Nephron (organoid): Measurements from ENCODE around the gene FAM114A1.

ENCODE experiments used
- H3K27ac Mint-ChIP-seq, 3 experiments: 2 replicates each; pipeline ENCODE4 v1.8.0; 2020; ENCODE audit warnings: mixed read lengths in 3 of 3, mild to moderate bottlenecking in 2 of 3, moderate library complexity in 1 of 3
- H3K27me3 Mint-ChIP-seq: 2 replicates; pipeline ENCODE4 v1.8.0; 2021; ENCODE audit warnings: low read depth, mild to moderate bottlenecking, moderate library complexity, mixed read lengths
- H3K36me3 Mint-ChIP-seq: 2 replicates; pipeline ENCODE4 v1.8.0; 2020; ENCODE audit warnings: low read depth, mixed read lengths
- H3K4me1 Mint-ChIP-seq: 2 replicates; pipeline ENCODE4 v1.8.0; 2020; ENCODE audit warnings: mixed read lengths
- H3K4me3 Mint-ChIP-seq, 3 experiments: 2 replicates each; pipeline ENCODE4 v1.8.0; 2020; ENCODE audit warnings: mild to moderate bottlenecking in 3 of 3, mixed read lengths in 3 of 3, moderate library complexity in 2 of 3
- H3K9me3 Mint-ChIP-seq: 2 replicates; pipeline ENCODE4 v1.8.0; 2020; ENCODE audit warnings: mixed read lengths
- TF ChIP-seq, protein P1 (sequence below), 3 experiments: fragments of 200-600 bp; sonication (generic); IDR thresholded peaks; one replicate each; pipeline ENCODE4 v1.5.0; 2021; ENCODE audit warnings: antibody characterized with exemption in 3 of 3; ENCODE audit not compliant: unreplicated experiment in 3 of 3

The FAM114A1 gene

GRCh38 chr4:38868059-38868960, 704 bp downstream of the FAM114A1 start:
- H3K9me3 Mint-ChIP-seq = peaks cover 2% of the 10 kb centered on the region
- peak overlapping the region; percentile 89 to 97 (median 96) for H3K27ac Mint-ChIP-seq
- peak overlapping the region; percentile 83 to 96 (median 90) for H3K4me3 Mint-ChIP-seq
- TF ChIP-seq, protein P1, sequence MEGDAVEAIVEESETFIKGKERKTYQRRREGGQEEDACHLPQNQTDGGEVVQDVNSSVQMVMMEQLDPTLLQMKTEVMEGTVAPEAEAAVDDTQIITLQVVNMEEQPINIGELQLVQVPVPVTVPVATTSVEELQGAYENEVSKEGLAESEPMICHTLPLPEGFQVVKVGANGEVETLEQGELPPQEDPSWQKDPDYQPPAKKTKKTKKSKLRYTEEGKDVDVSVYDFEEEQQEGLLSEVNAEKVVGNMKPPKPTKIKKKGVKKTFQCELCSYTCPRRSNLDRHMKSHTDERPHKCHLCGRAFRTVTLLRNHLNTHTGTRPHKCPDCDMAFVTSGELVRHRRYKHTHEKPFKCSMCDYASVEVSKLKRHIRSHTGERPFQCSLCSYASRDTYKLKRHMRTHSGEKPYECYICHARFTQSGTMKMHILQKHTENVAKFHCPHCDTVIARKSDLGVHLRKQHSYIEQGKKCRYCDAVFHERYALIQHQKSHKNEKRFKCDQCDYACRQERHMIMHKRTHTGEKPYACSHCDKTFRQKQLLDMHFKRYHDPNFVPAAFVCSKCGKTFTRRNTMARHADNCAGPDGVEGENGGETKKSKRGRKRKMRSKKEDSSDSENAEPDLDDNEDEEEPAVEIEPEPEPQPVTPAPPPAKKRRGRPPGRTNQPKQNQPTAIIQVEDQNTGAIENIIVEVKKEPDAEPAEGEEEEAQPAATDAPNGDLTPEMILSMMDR (IDR thresholded peaks at IDR 0.05; ENCODE audit: unreplicated experiment in 3 of 3) = no peak
- H3K4me1 Mint-ChIP-seq = peaks cover 36% of the 10 kb centered on the region
- H3K36me3 Mint-ChIP-seq = peaks cover 12% of the 10 kb centered on the region
- H3K27me3 Mint-ChIP-seq = no peaks in the 10 kb centered on the region

- peak overlapping the region; percentile 22 to 97 (median 96) for H3K27ac Mint-ChIP-seq
- H3K27me3 Mint-ChIP-seq = no peaks in the 10 kb centered on the region
- peaks cover 7% of the 10 kb centered on the region for H3K9me3 Mint-ChIP-seq
- peaks cover 21% of the 10 kb centered on the region for H3K36me3 Mint-ChIP-seq
- peaks cover 44% of the 10 kb centered on the region for H3K4me1 Mint-ChIP-seq
- H3K4me3 Mint-ChIP-seq = peak overlapping the region; percentile 1 to 96 (median 90)
- TF ChIP-seq, protein P1 (IDR thresholded peaks at IDR 0.05; ENCODE audit: unreplicated experiment in 3 of 3) = no peak
These were observed 1.9 kb downstream of the FAM114A1 start for GRCh38 chr4:38869511-38869910.

DNA sequence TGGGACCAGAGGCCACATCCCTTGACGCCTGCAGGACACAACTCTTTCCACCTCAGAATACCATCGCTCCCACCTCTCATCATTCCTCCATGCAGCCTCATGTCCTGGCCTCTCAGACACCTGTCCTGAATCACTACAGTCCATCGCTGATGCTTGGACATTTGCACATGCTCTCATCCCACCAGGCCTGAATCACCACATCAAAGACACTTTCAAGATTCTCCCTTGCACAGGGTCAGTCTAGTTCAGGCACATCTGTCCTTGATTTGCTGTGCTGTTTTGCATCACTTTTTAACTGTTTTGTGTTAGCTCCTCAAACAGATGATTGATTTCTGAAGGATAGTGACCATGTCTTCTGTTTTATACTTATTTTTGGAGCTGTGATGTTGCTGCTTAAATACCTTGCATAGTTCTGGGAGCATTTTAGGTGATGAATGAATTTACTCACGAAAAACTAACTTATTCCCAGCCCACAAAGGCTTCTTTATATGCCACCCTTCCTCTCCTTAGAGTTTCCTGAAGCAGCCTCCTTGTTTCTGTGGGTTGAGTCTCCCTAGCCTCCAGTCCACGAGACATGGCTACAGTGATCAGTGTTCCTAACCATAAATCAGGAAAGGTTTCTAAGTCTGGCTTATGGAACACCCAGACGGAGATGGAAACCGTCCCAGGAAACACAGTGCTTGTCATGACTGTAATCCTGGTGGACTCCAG, 2.6 kb downstream of the FAM114A1 start:
- peaks cover 44% of the 10 kb centered on the region for H3K4me1 Mint-ChIP-seq
- TF ChIP-seq, protein P1 (IDR thresholded peaks at IDR 0.05; ENCODE audit: unreplicated experiment in 3 of 3) = no peak
- H3K9me3 Mint-ChIP-seq = peaks cover 13% of the 10 kb centered on the region
- peak overlapping the region; percentile 39 to 96 (median 58) for H3K27ac Mint-ChIP-seq
- no peaks in the 10 kb centered on the region for H3K27me3 Mint-ChIP-seq
- peak overlapping the region; percentile 42 to 90 (median 78) for H3K4me3 Mint-ChIP-seq
- H3K36me3 Mint-ChIP-seq = peaks cover 23% of the 10 kb centered on the region

DNA sequence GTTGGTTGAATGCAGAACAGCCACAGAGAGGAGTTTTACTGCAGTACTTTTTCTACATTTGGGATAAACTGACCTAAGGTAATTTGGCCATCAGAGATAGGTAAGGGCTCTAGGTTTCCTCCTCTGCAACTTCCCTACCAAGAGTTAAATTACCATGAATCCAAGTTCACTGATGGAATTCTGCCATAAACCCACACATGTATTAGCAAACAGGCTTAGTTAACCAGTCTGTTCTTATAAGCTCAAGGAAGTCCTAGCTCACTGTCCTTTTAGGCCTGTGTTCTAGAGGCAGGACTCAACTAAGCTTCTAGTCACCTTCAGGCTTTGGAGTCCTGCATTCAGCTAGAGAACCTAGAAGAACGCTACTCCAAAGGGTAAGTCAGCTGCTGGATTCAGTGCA, 4.0 kb downstream of the FAM114A1 start:
- Mint-ChIP-seq H3K27ac (no peak overlapping the region), H3K9me3 (peaks cover 19% of the 10 kb centered on the region), H3K4me3 (peak overlapping the region in 1 of 3 experiments; percentile 46), H3K4me1 (peaks cover 44% of the 10 kb centered on the region), H3K27me3 (no peaks in the 10 kb centered on the region), H3K36me3 (peaks cover 32% of the 10 kb centered on the region)
- TF ChIP-seq, protein P1 (IDR thresholded peaks at IDR 0.05; ENCODE audit: unreplicated experiment in 3 of 3) = no peak

- TF ChIP-seq, protein P1 (IDR thresholded peaks at IDR 0.05; ENCODE audit: unreplicated experiment in 3 of 3) = no peak
- Mint-ChIP-seq H3K27me3 (no peaks in the 10 kb centered on the region), H3K4me1 (peaks cover 37% of the 10 kb centered on the region), H3K9me3 (peaks cover 22% of the 10 kb centered on the region), H3K4me3 (no peak overlapping the region), H3K36me3 (peaks cover 40% of the 10 kb centered on the region), H3K27ac (peak overlapping the region in 1 of 3 experiments; percentile 33)
These were observed 5.0 kb downstream of the FAM114A1 start for GRCh38 chr4:38872620-38873019.
